GM18519 (cell line): ENCODE measurements around the gene NDRG2.
"Not testable (repeated sequence)": the region's sequence is repeated elsewhere in the genome, so short reads cannot be mapped to it uniquely, and the experiment has no call there.

Experiments
- ATAC-seq: cut with Tn5 transposase; IDR thresholded peaks from one replicate; pipeline ENCODE4 v1.9.1; 2021; ENCODE audit warnings: mild to moderate bottlenecking, moderate library complexity; ENCODE audit not compliant: unreplicated experiment, low FRiP score

The NDRG2 gene

DNA sequence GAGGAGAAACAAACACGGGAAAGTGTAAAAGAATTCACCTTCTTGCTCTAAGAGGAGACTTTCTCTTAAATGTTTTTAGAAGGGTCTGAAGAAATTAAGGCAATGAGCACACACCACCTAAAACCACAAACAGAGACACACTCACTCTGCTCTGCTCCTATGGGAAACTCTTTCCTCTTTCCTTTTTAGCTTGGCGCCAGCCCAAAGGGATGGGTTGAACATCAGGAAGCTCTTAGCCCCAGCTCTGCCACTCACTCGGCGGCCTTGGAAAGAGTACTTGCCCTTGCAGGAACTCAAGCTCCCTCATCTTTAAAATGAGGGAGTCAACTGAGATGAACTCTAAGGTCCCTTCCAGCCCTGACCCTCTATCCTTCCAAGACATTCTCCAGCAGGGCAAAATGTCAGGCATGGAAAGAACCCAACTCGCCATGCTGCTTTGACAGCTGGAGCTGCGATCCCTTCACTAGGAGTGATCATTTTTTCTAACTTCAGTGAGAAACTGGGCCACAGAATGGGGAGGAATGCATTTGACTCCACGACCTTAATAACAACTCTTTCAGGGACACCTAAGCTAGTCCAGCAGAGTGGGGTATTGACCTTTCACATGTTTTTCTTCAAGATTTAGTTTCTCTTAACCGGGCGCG, 31.8 kb upstream of the NDRG2 start:
- ATAC-seq = no peak

DNA sequence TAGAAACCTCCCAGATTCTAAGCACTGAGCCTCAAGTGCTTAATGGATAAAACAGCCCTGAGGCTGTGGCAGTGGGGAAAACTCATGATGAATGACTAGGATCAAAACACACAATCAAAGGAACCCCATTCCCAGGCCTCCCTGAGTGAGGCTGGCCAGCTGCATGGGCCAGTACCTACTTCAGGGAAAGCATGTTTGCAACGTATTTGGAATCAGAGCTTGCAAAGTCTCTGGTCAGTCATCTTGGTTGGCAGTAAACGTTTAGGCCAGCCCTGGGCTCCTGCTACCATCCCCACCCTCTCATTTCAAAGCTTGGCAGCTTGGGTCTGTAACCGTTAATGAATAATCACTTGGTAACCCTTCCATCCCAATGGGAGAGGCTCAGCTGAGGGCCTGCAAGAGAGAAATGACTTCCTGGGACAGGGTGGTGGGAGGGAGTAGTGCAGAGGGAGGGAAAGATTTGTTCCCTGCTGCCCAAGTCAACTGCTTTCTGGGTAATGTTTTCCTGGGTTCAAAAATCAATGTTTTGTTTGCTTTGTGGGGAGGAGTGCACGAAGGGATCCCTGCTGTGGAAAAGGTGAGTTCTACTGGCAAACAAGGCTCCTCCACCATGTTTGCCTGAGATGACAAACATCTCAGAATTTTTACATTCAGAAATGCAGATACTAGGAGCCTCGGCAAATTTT, 30.7 kb upstream of the NDRG2 start:
- no peak for ATAC-seq

DNA sequence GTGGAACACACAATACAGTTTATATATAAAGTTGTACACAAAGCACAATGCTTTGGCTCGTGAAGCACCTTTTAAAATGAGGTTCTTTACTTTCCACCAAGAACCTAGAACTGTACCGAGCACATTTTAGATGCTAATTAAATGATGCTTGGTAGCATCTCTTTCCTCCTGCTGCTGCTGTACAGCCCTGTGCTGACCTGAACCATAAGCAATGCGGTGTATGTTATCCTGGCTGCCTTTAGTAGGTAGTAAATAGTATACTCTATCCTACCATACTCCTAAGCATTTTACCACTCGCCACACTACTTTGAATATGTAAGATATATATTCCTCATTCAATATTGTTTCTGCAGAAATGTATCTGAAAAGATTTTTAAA, 29.9 kb upstream of the NDRG2 start:
- no peak for ATAC-seq

DNA sequence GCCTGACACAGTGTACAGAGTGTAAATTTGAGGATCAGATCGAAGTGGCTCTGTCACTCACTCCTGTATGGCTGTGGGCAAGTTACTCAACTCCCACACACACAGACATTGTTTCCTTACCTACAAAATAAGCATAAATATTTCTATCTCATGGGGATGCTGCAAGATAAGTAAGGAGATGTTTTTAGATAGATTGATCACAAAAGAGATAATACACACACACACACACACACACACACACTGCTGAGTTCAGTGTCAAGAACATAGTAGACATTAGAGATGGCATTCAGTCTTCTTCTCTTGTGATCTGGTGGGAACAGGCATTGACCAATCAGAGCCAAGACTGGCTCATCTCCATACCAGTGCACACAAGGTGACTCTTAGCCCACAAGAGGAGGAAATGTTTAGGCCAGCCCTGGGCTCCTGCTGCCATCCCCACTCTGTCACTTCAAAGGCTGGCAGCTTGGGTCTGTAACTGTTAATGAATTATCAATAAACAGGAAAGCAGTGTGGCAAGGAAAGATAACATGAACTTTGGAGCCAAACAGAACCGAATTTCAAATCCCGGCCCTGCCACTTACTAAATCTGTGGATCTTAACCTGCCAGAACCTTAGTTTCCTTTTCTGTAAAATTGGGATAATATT, 29.4 kb upstream of the NDRG2 start:
- no peak for ATAC-seq

DNA sequence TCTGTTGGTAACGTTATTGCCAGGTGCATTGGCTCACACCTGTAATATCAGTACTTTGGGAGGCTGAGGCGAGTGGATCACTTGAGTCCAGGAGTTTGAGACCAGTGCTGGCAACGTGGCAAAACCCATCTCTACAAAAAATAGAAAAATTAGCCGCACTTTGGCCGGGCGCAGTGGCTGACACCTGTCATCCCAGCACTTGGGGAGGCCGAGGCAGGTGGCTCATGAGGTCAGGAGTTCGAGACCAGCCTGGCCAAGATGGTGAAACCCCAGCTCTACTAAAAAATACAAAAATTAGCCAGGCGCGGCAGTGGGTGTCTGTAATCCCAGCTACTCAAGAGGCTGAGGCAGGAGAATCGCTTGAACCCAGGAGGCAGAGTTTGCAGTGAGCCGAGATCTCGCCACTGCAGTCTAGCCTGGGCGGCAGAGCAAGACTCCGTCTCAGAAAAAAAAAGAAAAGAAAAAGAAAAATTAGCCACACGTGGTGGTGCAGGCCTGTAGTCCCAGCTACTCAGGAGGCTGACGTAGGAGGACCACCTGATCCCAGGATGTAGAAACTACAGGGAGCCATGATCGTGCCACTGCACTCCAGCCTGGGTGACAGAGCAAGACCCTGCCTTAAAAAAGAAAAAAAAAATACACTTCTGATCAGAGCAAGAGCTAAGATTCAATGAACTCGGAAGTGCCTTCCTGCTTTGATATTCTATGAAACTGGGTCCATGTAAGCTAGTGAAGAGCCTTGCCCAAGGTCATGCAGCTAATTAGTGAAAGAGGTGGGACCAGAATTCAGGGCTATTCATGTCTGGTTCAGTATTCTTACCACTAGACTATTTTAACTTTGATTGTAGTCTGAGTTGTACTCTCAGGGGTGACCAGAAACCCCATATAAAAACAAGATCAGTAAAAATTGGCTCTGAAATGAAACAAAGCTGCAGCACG, 28.6 kb upstream of the NDRG2 start:
- ATAC-seq = no peak

DNA sequence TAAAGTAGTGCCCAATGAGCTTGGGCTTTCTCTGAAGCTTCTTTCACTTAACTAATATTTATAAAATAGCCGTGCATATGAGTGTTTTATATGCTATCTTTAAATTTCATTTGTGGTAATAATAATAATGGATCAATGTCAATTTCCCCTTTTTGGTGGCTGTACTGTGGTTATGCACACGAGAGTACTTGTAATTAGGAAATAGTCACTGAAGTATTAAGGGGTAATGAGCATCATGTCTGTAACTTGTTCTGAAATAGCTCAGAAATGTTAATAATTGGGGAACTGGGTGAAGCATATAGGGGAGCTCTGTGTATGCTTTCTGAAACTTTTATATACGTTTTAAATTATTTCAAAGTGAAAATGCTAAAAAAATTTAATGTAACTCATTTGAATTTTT, 25.7 kb upstream of the NDRG2 start:
- ATAC-seq = no peak

DNA sequence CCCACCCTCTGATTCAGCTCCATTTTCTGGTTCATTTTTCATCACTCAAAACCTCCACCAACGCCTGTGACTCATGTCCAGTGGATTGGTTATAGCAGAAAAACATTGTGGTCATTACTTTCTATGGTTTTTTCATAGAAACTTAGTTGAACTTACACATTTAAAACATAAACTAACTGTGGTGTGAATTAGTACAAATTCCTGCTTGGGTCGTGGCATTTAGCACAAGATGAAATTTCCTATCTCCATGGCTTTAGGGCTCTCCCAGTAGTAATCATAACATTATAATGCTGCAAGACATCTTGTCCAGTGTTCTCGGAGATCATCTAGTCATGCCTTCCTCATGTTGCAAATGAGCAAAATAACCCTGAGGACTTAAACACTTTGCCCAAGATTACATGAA, 24.4 kb upstream of the NDRG2 start:
- no peak for ATAC-seq

DNA sequence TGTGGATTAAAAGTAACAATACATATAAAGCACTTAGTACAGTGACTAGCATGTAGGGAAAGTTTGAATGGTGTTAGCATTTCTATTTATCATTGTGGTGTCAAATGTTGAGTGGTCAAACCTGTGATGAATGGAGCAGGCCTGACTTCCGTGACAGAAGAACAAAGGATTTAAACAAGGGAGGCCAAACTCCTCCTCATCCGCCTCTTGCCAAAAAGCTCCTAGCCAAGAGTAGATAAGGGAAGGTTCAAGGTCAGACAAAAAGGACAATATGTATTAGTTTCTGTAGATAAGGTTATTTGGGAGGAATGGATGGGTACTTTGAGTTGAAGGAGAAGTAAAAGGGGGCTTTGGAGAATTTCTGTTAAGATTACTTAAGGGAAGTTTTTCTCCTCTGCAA, 23.8 kb upstream of the NDRG2 start:
- ATAC-seq = no peak

DNA sequence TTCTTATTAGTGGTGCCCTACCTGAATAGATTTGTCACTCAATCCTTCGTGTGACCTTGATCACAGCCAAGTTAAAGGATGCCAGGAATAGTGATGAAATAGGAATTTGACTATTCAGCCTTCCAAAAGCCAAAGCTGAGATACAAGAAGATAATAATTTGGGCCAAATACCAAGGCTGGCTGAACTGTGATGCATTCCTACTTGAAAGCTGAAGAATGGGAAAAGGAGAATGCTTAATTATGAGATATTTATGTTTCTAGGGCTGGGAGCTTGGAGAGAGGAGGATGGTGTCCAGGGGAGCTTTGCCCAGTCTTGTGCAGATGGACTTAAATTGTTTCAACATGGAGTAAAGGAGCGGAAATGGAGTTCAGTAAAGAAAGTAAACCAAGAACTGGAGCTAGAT, 22.5 kb upstream of the NDRG2 start:
- ATAC-seq = no peak

DNA sequence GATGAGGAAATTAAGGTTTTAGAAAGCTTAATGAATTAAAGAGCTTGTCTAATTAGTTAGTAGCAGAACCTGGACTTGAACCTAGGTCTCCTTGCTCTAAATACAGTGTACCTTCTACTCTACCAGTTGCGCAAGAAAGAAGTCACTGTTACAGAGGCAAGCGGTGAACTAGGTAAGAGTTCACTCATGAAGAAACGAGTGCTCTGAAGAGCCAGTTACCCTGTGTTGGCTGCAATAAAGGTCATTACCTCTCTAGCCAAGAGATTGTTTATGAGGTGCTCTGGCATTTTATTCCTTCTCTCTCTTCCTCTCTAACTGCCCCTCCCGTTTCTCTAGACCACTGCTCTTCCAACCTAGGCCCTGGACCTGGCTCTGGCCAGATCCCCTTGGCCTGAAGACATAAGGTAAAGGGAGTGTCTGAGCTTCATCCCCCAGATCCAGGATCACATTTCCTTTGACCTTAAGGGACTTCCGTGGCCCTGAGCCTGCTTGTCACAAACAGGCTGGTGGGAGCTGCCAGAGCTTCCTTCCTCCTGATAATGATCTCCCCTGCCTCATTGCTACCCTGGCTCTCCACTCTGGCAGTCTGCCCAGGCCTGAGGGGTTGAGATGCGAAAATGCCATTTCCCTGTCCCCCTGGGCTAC, 19.2 kb upstream of the NDRG2 start:
- ATAC-seq = no peak

DNA sequence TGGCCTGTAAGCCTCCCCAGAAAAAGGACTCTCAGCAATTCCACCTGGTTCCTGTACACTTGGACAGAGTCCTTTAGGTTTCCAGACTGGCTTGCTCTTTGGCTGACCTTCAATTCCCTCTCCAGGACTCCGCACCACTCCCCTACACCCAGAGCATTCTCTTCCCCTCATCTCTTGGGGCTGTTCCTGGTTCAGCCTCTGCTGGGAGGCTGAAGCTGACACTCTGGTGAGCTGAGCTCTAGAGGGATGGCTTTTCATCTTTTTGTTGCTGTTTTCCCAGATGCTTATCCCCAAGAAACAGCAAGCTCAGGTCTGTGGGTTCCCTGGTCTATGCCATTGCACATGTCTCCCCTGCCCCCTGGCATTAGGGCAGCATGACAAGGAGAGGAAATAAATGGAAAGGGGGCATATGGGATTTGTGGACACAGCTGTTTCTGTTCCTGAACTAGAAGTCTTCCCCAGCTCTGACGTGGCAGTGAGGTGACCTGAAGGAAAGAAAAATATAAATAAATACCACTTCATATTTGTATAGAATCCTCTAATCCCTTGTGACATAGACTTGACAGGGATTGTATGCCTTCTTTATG, 18.6 kb upstream of the NDRG2 start:
- ATAC-seq = no peak

DNA sequence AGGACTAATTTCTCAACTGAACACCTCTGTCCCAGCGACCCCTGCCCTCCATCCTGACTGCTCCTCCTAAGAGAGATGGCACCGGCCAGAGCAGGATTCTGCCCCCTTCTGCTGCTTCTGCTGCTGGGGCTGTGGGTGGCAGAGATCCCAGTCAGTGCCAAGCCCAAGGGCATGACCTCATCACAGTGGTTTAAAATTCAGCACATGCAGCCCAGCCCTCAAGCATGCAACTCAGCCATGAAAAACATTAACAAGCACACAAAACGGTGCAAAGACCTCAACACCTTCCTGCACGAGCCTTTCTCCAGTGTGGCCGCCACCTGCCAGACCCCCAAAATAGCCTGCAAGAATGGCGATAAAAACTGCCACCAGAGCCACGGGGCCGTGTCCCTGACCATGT, 18.1 kb upstream of the NDRG2 start:
- no peak for ATAC-seq

DNA sequence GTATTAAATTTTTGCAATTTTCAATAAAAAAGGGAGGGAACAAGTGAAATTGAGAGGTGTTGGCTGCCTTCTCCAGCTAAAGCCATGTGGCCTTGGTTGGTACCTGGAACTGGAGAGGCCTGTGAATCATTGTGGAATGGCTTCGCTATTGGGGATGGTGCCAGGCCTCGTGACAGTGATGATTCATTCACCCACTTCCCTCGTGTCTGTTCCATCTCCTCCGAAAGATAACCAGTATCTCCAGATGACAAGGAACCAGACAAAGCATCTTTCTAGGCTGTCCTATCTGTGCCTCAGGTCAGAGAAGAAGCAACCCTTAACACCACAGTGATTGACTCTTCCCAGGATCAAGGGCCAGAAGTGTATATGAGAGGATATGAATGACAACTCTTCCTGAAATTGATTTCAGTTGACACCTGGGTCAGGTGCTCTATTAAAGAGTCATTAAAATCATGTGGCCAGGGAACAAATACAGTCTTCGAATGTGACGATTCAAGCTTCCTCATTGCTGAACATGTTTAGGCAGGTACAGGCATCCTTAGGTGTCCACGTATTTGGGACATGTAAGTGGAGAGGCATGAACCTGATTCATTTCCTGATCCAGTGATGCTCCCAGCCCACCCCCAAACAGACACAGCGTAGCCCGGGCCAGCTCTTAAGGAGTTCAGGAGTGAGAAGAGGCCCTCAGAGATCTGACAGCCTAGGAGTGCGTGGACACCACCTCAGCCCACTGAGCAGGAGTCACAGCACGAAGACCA, 17.0 kb upstream of the NDRG2 start, which contains the start of gene RNASE7:
Gene RNASE7, plus strand, starts transcription at position 687 of the 758 bp plus-strand sequence. CDS start 631 bp downstream, outside the sequence.
- no peak for ATAC-seq

DNA sequence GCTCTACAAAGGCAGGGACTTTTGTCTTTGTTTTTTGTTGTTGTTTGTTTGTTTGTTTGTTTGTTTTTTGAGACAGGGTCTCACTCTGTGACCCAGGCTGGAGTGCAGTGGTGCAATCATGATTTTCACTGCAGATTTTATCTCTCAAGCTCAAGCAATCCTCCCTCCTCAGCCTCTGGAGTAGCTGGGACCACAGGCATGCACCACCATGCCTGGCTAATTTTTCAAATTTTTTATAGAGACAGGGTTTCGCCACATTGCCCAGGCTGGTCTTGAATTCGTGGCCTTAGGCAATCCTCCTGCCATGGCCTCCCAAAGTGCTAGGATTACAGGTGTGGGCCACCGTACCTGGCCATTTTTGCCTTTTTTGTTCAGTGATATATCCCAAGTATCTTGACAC, 16.1 kb upstream of the NDRG2 start:
- ATAC-seq = not testable (repeated sequence)

DNA sequence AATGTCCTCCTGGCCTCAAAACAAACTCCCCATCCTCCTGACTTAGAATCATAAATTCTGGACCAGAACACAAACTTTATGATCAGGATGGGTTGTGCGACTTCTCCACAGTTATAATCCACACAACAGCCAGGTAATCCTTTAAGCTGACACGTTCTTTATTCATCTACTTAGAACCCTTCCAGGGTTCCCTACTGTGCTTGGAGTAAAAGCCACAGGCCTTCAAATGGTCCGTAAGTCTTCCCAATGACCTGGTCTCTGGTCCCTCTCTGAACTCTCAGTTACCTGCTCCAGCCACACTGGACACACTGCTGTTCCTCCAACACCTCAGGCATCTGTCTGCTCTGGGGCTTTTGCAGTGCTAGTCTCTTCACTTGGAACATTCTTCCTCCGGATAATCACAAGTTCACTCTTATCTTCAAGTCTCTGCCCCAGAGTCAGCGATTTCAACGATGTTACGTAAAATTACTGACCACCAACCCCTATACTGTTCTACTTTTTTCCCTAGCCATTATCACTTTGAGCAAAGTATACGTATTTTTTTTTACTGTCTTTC, 15.6 kb upstream of the NDRG2 start:
- no peak for ATAC-seq

DNA sequence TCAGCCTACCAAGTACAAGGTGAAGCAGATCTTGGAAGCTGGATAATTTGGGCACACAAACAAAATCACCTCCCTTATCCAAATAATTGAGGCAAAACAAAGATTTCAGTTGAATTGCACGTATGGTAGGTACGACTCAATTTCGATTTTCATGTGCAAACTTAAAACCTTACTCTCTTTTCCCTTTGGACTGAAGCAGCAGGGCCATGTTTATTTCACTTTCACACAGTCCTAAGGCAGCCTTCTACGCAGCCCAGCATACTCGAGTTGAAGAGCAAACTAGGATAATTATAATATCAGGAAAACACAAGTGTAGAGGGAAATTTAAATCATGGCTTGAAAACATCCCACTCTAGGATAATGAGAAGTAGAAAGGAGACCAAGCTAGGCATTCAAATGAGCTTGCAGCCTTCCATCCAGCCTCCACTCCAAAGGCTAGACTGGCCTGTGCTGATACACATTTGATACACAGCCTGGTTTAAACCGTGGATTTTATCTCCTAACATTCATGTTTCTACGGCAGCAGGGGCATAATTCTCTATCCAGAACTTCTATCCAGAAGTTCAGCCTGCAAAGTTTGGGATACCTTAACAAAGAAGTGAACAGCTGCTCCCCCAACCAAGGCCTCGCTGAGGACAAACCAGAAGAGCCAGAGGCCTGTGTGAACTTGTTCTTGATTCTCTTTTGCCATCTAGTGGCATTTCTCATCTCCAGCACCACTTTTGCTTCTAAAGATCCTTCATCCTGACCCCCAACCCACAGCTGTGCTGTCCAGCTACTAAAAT, 14.9 kb upstream of the NDRG2 start:
- ATAC-seq = no peak

DNA sequence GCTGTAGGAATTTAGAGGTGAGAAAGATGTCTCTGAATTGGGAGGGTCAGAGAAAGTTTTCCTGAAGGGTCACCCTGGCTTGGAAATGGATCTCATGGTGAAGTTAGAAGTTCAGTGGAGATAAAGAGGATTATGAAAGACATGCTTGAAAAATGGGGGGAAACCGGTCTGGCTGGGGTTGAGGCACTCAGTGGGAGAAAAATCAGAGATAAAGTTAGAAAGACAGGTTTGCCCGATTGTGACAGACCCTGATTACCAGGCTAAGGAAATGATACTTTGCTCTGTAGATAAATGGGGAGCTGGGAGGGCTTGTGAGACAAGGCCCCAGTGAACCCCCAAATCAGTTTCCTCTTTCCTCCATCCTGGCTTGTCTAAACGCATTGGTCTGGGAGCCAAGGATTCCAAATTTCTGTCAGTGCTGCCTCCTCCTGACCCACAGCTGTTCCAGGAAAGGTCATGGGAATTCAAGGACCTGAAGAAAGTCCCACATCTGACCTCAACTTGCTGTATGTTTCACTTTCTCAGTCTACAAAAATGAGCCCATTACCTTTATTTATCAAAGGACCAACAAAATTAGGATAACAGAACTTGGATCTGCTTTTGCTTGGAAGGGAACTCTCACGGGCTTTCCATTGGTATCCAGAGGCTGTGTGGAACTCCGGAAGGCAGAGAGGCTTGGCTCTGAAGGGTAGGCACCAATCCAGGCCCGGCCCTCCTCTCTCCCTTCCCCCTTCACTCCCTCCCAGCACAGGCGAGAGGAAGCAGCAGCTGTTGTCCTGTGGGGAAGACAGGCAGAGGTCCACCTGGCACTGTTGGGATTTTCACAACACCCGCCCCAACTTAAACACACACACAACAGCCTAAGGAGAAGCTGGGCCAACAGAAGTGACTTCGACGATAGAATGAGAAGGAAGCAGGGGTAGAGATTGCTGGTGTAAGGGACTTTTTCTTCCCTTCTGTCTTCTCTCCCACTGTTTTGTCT, 13.9 kb upstream of the NDRG2 start:
- ATAC-seq = no peak
